ENCODE measurements around the gene SSR3. TPM values are rescaled to one million over a fixed set of nuclear protein-coding genes. Genes with fewer than 3 reads are reported as not detected.

The SSR3 gene
- total RNA-seq, 1 experiment from 2014 or later: 191 TPM

Other genes with a start within 250 kb of the SSR3 start
- 46.1 and 74.7 TPM in 2 replicates for gene TIPARP, start 119.5 kb upstream of the SSR3 start, total RNA-seq (2014; rRNA removed; shearing (Covaris generic); ENCODE audit: low replicate concordance)

Measured in MG63 (cell line).